Activated CD8-positive, alpha-beta T cell treated with anti-CD3 and anti-CD28 coated beads for 36 hours (primary cell): ENCODE data around the gene SERAC1. TPM values are rescaled to one million over a fixed set of nuclear protein-coding genes. Genes with fewer than 3 reads are reported as not detected.
"Not testable (repeated sequence)": the region's sequence is repeated elsewhere in the genome, so short reads cannot be mapped to it uniquely, and the experiment has no call there.

Source experiments
- ATAC-seq: fragments of 200-7000 bp; cut with Tn5 transposase; one replicate; pipeline ENCODE4 v1.10.0; 2021; ENCODE audit warnings: mild to moderate bottlenecking, moderate library complexity
- CTCF ChIA-PET: fragments of 350-600 bp; sonication (Branson Sonifier 250); formaldehyde crosslinking; loops from one replicate; lab custom pipeline; 2021; ENCODE audit warnings: antibody characterized with exemption; lab: Charles Lee
- POLR2A ChIA-PET: fragments of 350-600 bp; sonication (Branson Sonifier 250); formaldehyde crosslinking; loops from one replicate; lab custom pipeline; 2021; ENCODE audit warnings: antibody characterized with exemption; lab: Charles Lee
- DNase-seq: peaks from one replicate; pipeline ENCODE4 v3.0.0-alpha.2; 2020
- H3K27ac Mint-ChIP-seq: one replicate; pipeline ENCODE4 v1.8.0; 2021; ENCODE audit warnings: mild to moderate bottlenecking, mixed read lengths
- H3K27me3 Mint-ChIP-seq: one replicate; pipeline ENCODE4 v1.8.0; 2021; ENCODE audit warnings: mixed read lengths
- H3K36me3 Mint-ChIP-seq: one replicate; pipeline ENCODE4 v1.8.0; 2021; ENCODE audit warnings: low read depth, mixed read lengths
- H3K4me1 Mint-ChIP-seq: one replicate; pipeline ENCODE4 v1.8.0; 2021; ENCODE audit warnings: low read depth, mixed read lengths
- H3K4me3 Mint-ChIP-seq: one replicate; pipeline ENCODE4 v1.8.0; 2021; ENCODE audit warnings: mild to moderate bottlenecking, moderate library complexity, mixed read lengths
- H3K9me3 Mint-ChIP-seq: one replicate; pipeline ENCODE4 v1.8.0; 2021; ENCODE audit warnings: mixed read lengths
- intact Hi-C: fragments of 100-400 bp; cut with micrococcal nuclease; formaldehyde crosslinking; loops from one replicate; pipeline ENCODE4 v1.10.0; 2022
- total RNA-seq, 2 experiments: library from RNA; stranded (reverse); gene quantifications; one replicate each; pipeline ENCODE4 v1.2.3, GENCODE V29; 2021
- TF ChIP-seq, protein P1 (sequence below): fragments of 200-600 bp; IDR thresholded peaks from one replicate; pipeline ENCODE4 v1.8.0; 2022; ENCODE audit warnings: antibody characterized with exemption, mild to moderate bottlenecking

Gene SERAC1
- total RNA-seq, 2 experiments from 2014 or later: 4.2 to 5.4 TPM

GRCh38 chr6:158185729-158186456 lies 17.8 kb upstream of the SERAC1 start:
- Mint-ChIP-seq H3K27me3 (no peaks in the 10 kb centered on the region), H3K4me1 (peaks cover 27% of the 10 kb centered on the region), H3K36me3 (peaks cover 61% of the 10 kb centered on the region), H3K4me3 (no peak overlapping the region), H3K27ac (no peak overlapping the region), H3K9me3 (no peaks in the 10 kb centered on the region)
- DNase-seq: no peak
- TF ChIP-seq, protein P1, sequence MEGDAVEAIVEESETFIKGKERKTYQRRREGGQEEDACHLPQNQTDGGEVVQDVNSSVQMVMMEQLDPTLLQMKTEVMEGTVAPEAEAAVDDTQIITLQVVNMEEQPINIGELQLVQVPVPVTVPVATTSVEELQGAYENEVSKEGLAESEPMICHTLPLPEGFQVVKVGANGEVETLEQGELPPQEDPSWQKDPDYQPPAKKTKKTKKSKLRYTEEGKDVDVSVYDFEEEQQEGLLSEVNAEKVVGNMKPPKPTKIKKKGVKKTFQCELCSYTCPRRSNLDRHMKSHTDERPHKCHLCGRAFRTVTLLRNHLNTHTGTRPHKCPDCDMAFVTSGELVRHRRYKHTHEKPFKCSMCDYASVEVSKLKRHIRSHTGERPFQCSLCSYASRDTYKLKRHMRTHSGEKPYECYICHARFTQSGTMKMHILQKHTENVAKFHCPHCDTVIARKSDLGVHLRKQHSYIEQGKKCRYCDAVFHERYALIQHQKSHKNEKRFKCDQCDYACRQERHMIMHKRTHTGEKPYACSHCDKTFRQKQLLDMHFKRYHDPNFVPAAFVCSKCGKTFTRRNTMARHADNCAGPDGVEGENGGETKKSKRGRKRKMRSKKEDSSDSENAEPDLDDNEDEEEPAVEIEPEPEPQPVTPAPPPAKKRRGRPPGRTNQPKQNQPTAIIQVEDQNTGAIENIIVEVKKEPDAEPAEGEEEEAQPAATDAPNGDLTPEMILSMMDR: no peak
- intact Hi-C loops: no loop called here
- POLR2A ChIA-PET: interaction anchor here (0.5 to 0.8 kb wide), 3 partner anchors 15 to 506 kb away, joined by 3 to 4 read pairs (median 3); no protein-coding TSS in a partner anchor
- CTCF ChIA-PET: interaction anchor here (0.6 to 1.4 kb wide), 3 partner anchors 19 to 142 kb away, joined by 3 to 4 read pairs (median 3); no protein-coding TSS in a partner anchor
- ATAC-seq: peak; percentile 60

GRCh38 chr6:158184608-158185007 lies 16.5 kb upstream of the SERAC1 start:
- intact Hi-C loops: no loop called here
- CTCF ChIA-PET: interaction anchor here (1.9 kb wide), 1 partner anchor 29 kb away, joined by 4 read pairs; no protein-coding TSS in a partner anchor
- H3K9me3 Mint-ChIP-seq: no peaks in the 10 kb centered on the region
- DNase-seq: no peak
- H3K4me3 Mint-ChIP-seq: no peak overlapping the region
- H3K27ac Mint-ChIP-seq: no peak overlapping the region
- TF ChIP-seq, protein P1: no peak
- no peak for ATAC-seq
- POLR2A ChIA-PET: interaction anchor here (0.6 to 0.7 kb wide), 2 partner anchors 143 to 228 kb away, joined by 3 to 5 read pairs; no protein-coding TSS in a partner anchor
- H3K4me1 Mint-ChIP-seq: peaks cover 27% of the 10 kb centered on the region
- H3K27me3 Mint-ChIP-seq: no peaks in the 10 kb centered on the region
- peaks cover 74% of the 10 kb centered on the region for H3K36me3 Mint-ChIP-seq

- H3K27ac Mint-ChIP-seq, H3K27me3 Mint-ChIP-seq, DNase-seq, intact Hi-C loops, H3K9me3 Mint-ChIP-seq, H3K4me3 Mint-ChIP-seq, ATAC-seq: not testable (repeated sequence)
- H3K36me3 Mint-ChIP-seq: peaks cover 86% of the 10 kb centered on the region
- H3K4me1 Mint-ChIP-seq: peaks cover 35% of the 10 kb centered on the region
- CTCF ChIA-PET: interaction anchor here (1.9 kb wide), 1 partner anchor 30 kb away, joined by 4 read pairs; no protein-coding TSS in a partner anchor
- POLR2A ChIA-PET: interaction anchor here (0.8 kb wide), 1 partner anchor 24 kb away, joined by 3 read pairs; no protein-coding TSS in a partner anchor
These were observed 15.3 kb upstream of the SERAC1 start for GRCh38 chr6:158183174-158183972.

DNA sequence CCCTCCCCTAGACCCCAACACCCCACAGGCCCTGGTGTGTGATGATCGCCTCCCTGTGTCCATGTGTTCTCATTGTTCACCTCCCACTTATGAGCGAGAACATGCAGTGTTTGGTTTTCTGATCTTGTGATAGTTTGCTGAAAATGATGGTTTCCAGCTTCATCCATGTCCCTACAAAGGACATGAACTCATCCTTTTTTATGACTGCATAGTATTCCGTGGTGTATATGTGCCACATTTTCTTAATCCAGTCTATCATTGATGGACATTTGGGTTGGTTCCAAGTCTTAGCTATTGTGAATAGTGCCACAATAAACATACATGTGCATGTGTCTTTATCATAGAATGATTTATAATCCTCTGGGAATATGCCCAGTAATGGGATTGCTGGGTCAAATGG lies 9.7 kb upstream of the SERAC1 start:
- intact Hi-C loops, H3K27me3 Mint-ChIP-seq, DNase-seq, H3K27ac Mint-ChIP-seq, POLR2A ChIA-PET, H3K4me3 Mint-ChIP-seq, CTCF ChIA-PET, ATAC-seq, H3K9me3 Mint-ChIP-seq: not testable (repeated sequence)
- Mint-ChIP-seq H3K4me1 (peaks cover 12% of the 10 kb centered on the region), H3K36me3 (peaks cover 55% of the 10 kb centered on the region)

GRCh38 chr6:158175111-158175510 lies 7.0 kb upstream of the SERAC1 start:
- ChIA-PET POLR2A (no interaction called here), CTCF (interaction anchor here (0.9 kb wide), 2 partner anchors 38 to 46 kb away, joined by 3 to 4 read pairs; no protein-coding TSS in a partner anchor)
- Mint-ChIP-seq H3K4me3 (no peak overlapping the region), H3K27ac (no peak overlapping the region), H3K4me1 (peaks cover 15% of the 10 kb centered on the region), H3K27me3 (no peaks in the 10 kb centered on the region), H3K36me3 (peaks cover 42% of the 10 kb centered on the region), H3K9me3 (peaks cover 1% of the 10 kb centered on the region)
- TF ChIP-seq, protein P1: no peak
- DNase-seq: no peak
- intact Hi-C loops: no loop called here
- ATAC-seq: no peak
